ENCODE measurements around the gene RASGEF1C.

Gene RASGEF1C

GRCh38 chr5:180209137-180209581 is at the start of gene RASGEF1C:
Gene RASGEF1C (minus strand): TSS chr5:180209211. CDS start chr5:180138052, 71,159 bp downstream.
- peak; percentile 44 for DNase-seq (ENCODE audit: low read depth)

DNA sequence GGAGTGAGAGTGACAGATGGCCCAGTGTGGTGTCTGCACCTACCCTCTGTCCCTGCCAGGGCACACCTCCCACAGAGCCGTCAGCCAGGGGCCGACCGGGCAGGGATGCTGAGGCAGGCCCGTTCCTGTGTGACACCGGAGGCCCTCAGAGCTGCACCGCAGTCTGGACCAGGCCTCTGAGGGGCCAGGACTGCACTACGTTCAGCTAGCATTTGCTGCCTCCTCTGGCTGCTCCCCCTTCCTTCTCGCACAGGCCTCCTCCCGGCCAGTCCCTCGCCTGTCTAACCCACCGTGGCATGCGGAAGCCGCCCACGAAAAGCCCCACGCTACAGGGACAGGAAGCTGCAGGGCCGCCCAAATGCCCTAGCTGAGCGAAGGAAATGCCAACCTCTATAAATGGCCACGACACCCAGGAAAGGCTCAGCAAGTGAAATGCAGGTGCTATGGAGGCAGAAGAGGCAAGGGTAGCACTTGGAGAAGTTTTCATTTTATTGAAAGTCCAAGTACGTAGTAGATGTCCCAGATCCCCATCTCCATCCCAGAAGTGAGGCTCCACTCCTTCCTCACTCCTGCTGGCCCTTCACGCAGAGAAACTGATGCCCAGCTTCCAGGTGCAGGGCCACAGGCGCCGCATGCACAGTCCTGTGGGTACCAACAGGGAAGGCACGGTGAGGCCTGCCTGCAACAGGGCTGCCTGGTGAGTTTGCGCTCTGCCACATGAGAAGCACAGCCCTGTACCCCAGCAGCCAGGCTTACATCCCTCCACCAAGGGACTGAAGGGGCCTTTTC is 44.2 kb upstream of the RASGEF1C start:
- no peak for DNase-seq (ENCODE audit: low read depth)

- DNase-seq (ENCODE audit: low read depth): no peak
Measured at GRCh38 chr5:180251887-180252286, 42.9 kb upstream of the RASGEF1C start.

GRCh38 chr5:180251141-180251540 is 42.1 kb upstream of the RASGEF1C start:
- DNase-seq (ENCODE audit: low read depth): no peak

DNA sequence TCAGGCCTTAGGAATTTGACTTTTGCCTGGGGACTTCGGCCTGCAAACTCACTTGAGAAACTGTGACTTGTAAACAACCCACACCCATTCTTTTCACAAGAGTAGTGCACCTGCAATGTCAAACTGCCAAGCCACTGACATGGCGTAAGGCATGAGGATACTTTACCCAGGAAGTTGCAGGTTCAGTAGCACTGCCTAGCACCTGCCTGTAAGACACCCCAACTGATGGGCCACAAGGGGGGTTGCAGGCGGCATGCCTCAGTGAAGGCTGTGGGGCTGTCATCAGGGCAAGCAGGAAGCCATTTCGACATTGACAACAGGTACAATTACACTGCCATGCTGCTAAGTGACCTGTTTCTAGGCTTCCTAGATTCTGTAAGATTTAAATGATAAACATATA is 41.3 kb upstream of the RASGEF1C start:
- DNase-seq (ENCODE audit: low read depth): no peak

GRCh38 chr5:180241600-180241999 is 32.6 kb upstream of the RASGEF1C start:
- DNase-seq (ENCODE audit: low read depth): no peak

DNA sequence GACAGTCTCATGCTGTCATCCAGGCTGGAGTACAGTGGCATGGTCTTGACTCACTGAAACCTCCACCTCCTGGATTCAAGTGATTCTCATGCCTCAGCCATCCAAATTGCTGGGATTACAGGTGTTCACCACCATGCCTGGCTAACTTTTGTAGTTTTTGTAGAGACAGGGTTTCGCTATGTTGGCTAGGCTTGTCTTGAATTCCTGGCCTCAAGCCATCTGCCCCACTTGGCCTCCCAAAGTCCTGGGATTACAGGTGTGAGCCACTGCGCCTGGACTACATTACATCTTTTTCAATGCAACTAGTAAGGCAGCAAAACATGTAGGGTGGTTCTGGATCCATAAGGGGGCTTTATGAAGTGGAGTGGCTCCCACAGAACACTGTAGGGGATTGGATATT is 29.6 kb upstream of the RASGEF1C start:
- DNase-seq (ENCODE audit: low read depth): no peak

GRCh38 chr5:180235846-180236245 is 26.8 kb upstream of the RASGEF1C start:
- no peak for DNase-seq (ENCODE audit: low read depth)

DNA sequence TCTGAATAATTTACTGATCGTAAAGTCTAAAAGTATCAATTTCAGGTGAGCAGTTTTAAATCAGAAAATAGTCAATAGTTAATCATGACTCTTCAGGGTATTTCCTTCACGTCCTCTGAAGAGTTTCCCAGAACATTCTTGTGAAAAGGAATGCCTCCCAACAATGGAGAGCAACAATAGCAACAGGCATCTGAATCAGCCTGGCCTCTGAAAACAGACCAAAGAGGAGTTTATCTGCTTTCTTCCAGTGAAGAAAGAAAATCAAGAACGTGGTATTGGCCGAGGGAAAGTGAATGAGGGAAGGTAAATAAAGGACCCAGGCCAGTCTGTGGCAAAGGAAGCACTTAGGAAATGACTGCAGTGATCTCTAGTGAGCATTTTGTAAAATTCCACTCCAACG is 26.1 kb upstream of the RASGEF1C start:
- DNase-seq (ENCODE audit: low read depth): no peak

DNA sequence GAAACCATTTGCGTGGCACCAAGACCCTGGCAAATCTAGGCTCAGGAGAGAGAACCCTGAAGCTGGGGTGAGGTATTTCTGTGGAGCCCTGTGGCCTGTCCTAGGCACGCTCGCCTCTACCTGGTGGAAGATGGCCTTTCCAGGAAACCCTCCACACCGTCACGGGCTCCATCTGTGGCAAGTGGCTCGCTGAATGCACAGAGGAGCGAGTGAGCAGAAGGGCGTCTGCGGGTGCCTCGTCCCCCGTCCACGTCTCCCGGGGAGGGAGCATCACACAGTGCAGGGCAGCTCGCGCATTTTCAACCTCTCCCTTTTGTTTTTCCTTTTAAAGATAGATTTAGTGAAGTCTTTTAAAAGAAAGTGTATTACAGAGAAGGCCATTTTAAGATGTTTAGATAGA is 25.3 kb upstream of the RASGEF1C start:
- DNase-seq (ENCODE audit: low read depth): no peak

DNA sequence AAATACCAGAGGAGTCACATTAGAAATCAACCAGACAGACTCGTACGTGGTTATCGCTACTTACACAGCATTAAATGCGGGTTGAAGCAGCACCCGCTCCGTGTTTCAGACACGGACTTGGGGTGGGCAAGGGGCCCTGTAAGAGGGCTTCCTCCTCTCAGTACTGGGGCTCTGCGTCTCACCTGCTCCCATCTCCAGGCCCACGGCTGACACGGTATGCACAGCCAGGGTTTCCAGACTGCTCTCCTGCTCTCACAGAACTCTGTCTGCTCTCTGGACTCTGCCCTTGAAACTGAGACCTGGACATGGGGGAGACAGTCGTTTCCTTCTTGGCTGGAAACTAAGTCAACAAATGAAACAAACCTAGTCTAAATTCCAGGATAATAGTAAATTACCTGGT is 24.7 kb upstream of the RASGEF1C start:
- no peak for DNase-seq (ENCODE audit: low read depth)

DNA sequence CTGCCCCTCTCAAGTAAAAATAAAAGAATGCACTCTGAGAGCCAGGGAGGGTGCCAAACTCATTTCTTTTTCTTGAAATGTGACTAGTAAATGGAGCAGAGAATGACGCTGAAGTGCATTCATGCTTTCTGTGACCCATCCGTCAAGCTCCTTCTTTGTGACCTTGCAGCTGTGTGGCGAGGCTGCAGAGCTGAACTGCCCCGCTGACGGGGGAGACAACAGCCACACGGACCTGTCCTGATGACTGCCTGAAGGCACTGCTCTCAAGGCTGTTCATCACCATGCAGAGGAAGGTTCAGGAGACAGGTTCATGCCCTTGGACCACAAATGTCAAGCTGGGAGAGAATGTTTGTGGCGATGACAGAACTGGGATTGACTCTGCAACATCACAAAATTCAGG is 21.0 kb upstream of the RASGEF1C start:
- DNase-seq (ENCODE audit: low read depth): no peak

GRCh38 chr5:180222056-180222455 is 13.0 kb upstream of the RASGEF1C start:
- no peak for DNase-seq (ENCODE audit: low read depth)

DNA sequence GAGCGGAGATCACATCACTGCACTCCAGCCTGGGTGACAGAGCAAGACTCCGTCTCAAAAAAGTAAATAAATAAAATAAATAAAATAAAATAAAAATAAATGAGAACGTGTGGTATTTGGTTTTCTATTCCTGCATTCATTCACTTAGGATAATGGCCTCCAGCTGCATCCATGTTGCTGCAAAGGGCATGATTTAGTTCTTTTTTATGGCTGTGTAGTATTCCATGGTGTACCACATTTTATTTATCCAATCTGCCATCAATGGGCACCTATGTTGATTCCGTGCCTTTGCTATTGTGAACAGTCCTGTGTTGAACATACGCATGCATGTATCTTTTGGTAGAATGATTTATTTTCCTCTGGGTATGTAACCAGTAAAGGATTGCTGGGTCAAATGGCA is 8.8 kb upstream of the RASGEF1C start:
- DNase-seq (ENCODE audit: low read depth): no peak

- no peak for DNase-seq (ENCODE audit: low read depth)
Measured at GRCh38 chr5:180216646-180217171, 7.7 kb upstream of the RASGEF1C start.

- no peak for DNase-seq (ENCODE audit: low read depth)
Measured at GRCh38 chr5:180215783-180216630, 7.0 kb upstream of the RASGEF1C start.

DNA sequence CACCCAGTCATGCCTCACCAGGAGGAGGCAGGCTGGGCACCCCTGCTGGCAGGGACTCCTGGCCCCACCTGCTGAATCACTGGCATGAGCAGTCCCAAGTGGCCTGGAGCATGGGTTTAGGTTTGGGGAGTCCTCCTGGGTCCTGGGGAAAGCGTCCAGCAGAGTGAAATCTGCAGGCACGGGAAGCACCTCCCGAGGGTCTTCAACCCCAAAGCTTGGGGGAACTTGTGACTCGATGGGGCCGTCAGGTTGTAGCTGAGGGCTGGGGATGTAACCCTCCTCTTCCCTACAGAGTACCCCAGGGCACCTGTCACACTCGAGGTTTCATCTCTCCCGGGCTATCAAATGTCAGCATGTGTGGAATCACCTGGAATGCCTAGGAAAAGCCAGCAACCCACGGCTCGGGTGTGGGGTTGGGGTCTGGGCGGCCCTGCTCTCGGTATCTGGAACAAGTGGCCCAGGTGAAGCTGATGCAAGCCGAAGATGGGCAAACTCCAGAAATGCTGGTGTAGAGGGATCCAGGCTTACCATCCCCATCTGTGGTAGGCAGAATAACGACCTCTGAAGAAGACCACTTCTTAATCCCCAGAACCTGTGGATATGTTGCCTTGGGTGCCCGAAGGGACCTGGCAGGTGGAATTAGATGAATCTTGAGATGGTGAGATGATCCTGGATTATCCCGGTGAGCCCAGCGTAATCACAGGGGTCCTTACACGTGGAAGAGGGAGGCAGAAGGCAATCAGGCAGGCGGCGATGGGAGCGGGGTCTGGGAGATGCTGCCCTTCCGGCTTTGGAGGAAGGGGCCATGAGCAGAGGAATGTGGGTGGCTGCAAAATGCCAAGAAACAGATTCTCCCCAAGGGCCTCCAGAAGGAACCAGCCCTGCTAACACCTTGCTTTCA is 6.1 kb upstream of the RASGEF1C start:
- no peak for DNase-seq (ENCODE audit: low read depth)

DNA sequence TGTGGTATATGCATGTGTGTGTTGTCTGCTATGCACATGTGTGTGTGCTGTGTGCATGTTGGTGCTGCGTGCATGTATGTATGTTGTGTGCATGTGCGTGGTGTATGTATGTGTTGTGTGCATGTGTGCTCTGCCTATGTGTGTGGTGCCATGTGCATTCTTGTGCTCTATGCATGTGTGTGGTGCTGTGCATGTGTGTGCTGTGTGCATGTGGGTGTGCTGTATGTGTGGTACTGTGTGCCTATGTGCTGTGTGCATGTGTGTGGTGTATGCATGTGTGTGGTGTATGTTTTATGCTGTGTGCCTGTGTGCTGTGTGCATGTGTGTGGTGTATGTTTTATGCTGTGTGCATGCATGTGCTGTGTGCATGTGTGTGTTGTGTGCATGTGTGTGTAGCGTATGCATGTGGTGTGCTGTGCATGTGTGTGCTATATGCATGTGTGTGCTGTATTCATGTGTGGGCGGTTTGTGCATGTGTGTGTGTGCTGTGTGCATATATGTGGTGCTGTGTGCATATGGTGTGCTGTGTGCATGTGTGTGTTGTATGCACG is 4.7 kb upstream of the RASGEF1C start:
- no peak for DNase-seq (ENCODE audit: low read depth)

GRCh38 chr5:180213256-180213600 is 4.2 kb upstream of the RASGEF1C start:
- no peak for DNase-seq (ENCODE audit: low read depth)

- DNase-seq (ENCODE audit: low read depth): no peak
Measured at GRCh38 chr5:180212363-180213255, 3.6 kb upstream of the RASGEF1C start.

GRCh38 chr5:180211761-180212035 is 2.7 kb upstream of the RASGEF1C start:
- DNase-seq (ENCODE audit: low read depth): no peak

Data from stimulated activated CD4-positive, alpha-beta T cell treated with anti-CD3 and anti-CD28 coated beads, Interleukin-2, amount 100 ng/mL, for 4 hours (primary cell).